Measurements from ENCODE around the gene EXD3. TPM values are rescaled to one million over a fixed set of nuclear protein-coding genes. Genes with fewer than 3 reads are reported as not detected.

The EXD3 gene
- total RNA-seq, 1 donor from 2014 or later = 8.6 TPM

- Histone ChIP-seq H3K27me3 (ENCODE audit: control insufficient read depth, insufficient read depth, low read length) (peaks cover 27% of the 10 kb centered on the region), H3K36me3 (ENCODE audit: control insufficient read depth, insufficient read depth, low read length) (no peaks in the 10 kb centered on the region), H3K4me3 (ENCODE audit: low read depth, low read length) (no peak overlapping the region)
- DNase-seq (ENCODE audit: low read depth) = no peak
- TF ChIP-seq CTCF (IDR thresholded peaks at IDR 0.05; ENCODE audit: insufficient read depth, low read length, poor library complexity, severe bottlenecking) = no peak
These were observed 110.7 kb downstream of the EXD3 start for GRCh38 chr9:137311986-137312851.

GRCh38 chr9:137311171-137311985 is 111.6 kb downstream of the EXD3 start:
- no peak for TF ChIP-seq CTCF (IDR thresholded peaks at IDR 0.05; ENCODE audit: insufficient read depth, low read length, poor library complexity, severe bottlenecking)
- Histone ChIP-seq H3K36me3 (ENCODE audit: control insufficient read depth, insufficient read depth, low read length) (no peaks in the 10 kb centered on the region), H3K27me3 (ENCODE audit: control insufficient read depth, insufficient read depth, low read length) (peaks cover 26% of the 10 kb centered on the region), H3K4me3 (ENCODE audit: low read depth, low read length) (no peak overlapping the region)
- no peak for DNase-seq (ENCODE audit: low read depth)

- Histone ChIP-seq H3K27me3 (ENCODE audit: control insufficient read depth, insufficient read depth, low read length) (peaks cover 25% of the 10 kb centered on the region), H3K36me3 (ENCODE audit: control insufficient read depth, insufficient read depth, low read length) (no peaks in the 10 kb centered on the region), H3K4me3 (ENCODE audit: low read depth, low read length) (no peak overlapping the region)
- no peak for TF ChIP-seq CTCF (IDR thresholded peaks at IDR 0.05; ENCODE audit: insufficient read depth, low read length, poor library complexity, severe bottlenecking)
- DNase-seq (ENCODE audit: low read depth) = no peak
These were observed 112.5 kb downstream of the EXD3 start for GRCh38 chr9:137310189-137311052.

- no peak for DNase-seq (ENCODE audit: low read depth)
- Histone ChIP-seq H3K4me3 (ENCODE audit: low read depth, low read length) (no peak overlapping the region), H3K36me3 (ENCODE audit: control insufficient read depth, insufficient read depth, low read length) (no peaks in the 10 kb centered on the region), H3K27me3 (ENCODE audit: control insufficient read depth, insufficient read depth, low read length) (peaks cover 19% of the 10 kb centered on the region)
- TF ChIP-seq CTCF (IDR thresholded peaks at IDR 0.05; ENCODE audit: insufficient read depth, low read length, poor library complexity, severe bottlenecking) = no peak
These were observed 113.4 kb downstream of the EXD3 start for GRCh38 chr9:137309368-137310188.

GRCh38 chr9:137308057-137308619 is 114.8 kb downstream of the EXD3 start:
- Histone ChIP-seq H3K36me3 (ENCODE audit: control insufficient read depth, insufficient read depth, low read length) (no peaks in the 10 kb centered on the region), H3K4me3 (ENCODE audit: low read depth, low read length) (no peak overlapping the region), H3K27me3 (ENCODE audit: control insufficient read depth, insufficient read depth, low read length) (peaks cover 21% of the 10 kb centered on the region)
- TF ChIP-seq CTCF (IDR thresholded peaks at IDR 0.05; ENCODE audit: insufficient read depth, low read length, poor library complexity, severe bottlenecking) = no peak
- no peak for DNase-seq (ENCODE audit: low read depth)
